K562 (cell line): ENCODE data around the gene DNAAF2.

Experiments
- FOXK2 ChIP-seq, 2 experiments: fragments of 450-650 bp; IDR thresholded peaks in 1 of 2; conservative IDR thresholded peaks in 1 of 2; 2 replicates each; pipeline ENCODE4 v1.6.1; 2016; ENCODE audit warnings: low read depth in 2 of 2, mild to moderate bottlenecking in 1 of 2
- NFYB ChIP-seq: IDR thresholded peaks from 2 replicates; pipeline ENCODE4 v1.6.1; 2011; ENCODE audit warnings: mild to moderate bottlenecking, moderate library complexity; ENCODE audit not compliant: insufficient read length; ENCODE audit errors: extremely low read depth
- TF ChIP-seq, protein P1 (sequence below), 3 experiments: IDR thresholded peaks in 2 of 3; conservative IDR thresholded peaks in 1 of 3; 2 replicates each; pipeline ENCODE4 v1.5.1; 2011 to 2012; ENCODE audit warnings: low read length in 3 of 3, mild to moderate bottlenecking in 3 of 3, control low read depth in 2 of 3, improper control_type of control experiment in 1 of 3, inconsistent platforms in 1 of 3, low read depth in 1 of 3, mixed read lengths in 1 of 3, moderate library complexity in 1 of 3; ENCODE audit not compliant: insufficient read depth in 2 of 3

DNA sequence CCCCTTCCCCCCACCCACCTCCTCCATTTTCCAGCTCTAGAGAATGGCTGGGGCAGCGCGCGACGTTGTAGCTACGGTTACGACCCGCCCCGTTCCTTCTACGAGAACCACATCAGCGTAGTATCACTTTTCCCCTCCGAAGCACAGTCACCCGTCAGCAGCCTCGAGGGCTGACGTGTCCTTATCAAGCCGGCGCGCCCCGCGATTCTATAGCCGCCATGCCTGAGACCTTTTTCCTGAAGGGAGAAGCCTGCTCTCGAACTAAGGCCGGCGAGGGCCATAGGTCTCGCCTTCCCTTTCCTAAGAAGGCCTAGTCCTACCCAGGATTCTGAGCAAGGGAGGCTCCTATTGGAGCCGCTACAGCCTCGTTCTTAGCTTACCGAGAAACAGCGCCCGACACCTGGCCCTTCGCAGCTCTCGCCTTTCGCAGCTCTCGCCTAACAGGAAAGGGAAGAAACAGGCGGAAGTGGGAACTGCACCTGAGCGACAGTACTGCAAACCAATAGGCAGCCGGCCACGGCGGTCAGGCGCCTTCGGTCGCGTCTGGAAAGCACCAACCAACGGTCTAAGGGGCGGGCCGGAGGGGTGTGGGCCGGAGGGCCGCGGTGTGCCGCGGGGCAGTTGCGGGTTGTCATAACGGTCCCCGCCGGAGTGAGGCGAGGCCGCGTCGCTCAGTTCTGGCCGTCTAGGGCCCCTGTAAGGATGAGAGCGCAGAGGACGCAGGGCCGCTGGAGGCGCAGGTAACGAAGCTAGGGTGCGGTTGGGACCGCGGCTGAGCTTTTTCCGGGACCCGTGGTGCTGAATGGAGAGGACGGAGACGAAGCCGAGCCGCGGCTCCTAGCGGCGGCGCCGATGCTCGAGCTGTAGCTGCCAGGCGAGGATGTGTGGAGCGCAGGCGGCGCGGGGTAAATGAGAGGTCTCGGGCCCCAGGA lies 14.6 kb downstream of the DNAAF2 start, which contains the start of the genes MGAT2 and RPL36AL:
- TF ChIP-seq, protein P1, sequence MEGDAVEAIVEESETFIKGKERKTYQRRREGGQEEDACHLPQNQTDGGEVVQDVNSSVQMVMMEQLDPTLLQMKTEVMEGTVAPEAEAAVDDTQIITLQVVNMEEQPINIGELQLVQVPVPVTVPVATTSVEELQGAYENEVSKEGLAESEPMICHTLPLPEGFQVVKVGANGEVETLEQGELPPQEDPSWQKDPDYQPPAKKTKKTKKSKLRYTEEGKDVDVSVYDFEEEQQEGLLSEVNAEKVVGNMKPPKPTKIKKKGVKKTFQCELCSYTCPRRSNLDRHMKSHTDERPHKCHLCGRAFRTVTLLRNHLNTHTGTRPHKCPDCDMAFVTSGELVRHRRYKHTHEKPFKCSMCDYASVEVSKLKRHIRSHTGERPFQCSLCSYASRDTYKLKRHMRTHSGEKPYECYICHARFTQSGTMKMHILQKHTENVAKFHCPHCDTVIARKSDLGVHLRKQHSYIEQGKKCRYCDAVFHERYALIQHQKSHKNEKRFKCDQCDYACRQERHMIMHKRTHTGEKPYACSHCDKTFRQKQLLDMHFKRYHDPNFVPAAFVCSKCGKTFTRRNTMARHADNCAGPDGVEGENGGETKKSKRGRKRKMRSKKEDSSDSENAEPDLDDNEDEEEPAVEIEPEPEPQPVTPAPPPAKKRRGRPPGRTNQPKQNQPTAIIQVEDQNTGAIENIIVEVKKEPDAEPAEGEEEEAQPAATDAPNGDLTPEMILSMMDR (IDR thresholded peaks at IDR 0.05 in 2 of 3, conservative IDR thresholded peaks at IDR 0.05 in 1 of 3; ENCODE audit: insufficient read depth in 2 of 3, low read depth in 1 of 3, low read length in 3 of 3) = peak; percentile 5 to 35 (median 24); a peak in 2 of 6 replicates
- TF ChIP-seq NFYB (peak; percentile 84), FOXK2 (conservative IDR thresholded peaks at IDR 0.05 in 1 of 2, IDR thresholded peaks at IDR 0.05 in 1 of 2; ENCODE audit: low read depth in 2 of 2) (0 out of 4 replicates have a peak, but pooled peaks of 1 of the 2 experiments have one; percentile 20)
